Mononuclear cell (primary cell): ENCODE results near the gene LY6G6D. TPM values are rescaled to one million over a fixed set of nuclear protein-coding genes. Genes with fewer than 3 reads are reported as not detected.

Experiments used
- H3K27me3 ChIP-seq: 2 replicates; pipeline ENCODE4 v1.6.0; 2011; ENCODE audit warnings: low read length, control low read depth; ENCODE audit not compliant: insufficient read depth
- H3K4me1 ChIP-seq: 2 replicates; pipeline ENCODE4 v1.5.1; 2011; ENCODE audit warnings: mild to moderate bottlenecking, low read length, control low read depth; ENCODE audit not compliant: insufficient read depth
- H3K4me3 ChIP-seq: 2 replicates; pipeline ENCODE4 v1.5.1; 2011; ENCODE audit warnings: mild to moderate bottlenecking, low read length, moderate library complexity
- H3K9me3 ChIP-seq: 2 replicates; pipeline ENCODE4 v1.5.1; 2011; ENCODE audit warnings: low read depth, mild to moderate bottlenecking, control low read depth, low read length
- total RNA-seq: library from RNA; depleted of rRNA; stranded (reverse); fragments of >200 nt; gene quantifications from one replicate; pipeline ENCODE4 v1.2.3, GENCODE V29; 2012

Gene LY6G6D
- total RNA-seq, 1 donor: 1.0 TPM

- Histone ChIP-seq H3K4me1 (no peaks in the 10 kb centered on the region), H3K9me3 (no peaks in the 10 kb centered on the region), H3K4me3 (no peak overlapping the region)
These were observed 34.3 kb downstream of the LY6G6D start for GRCh38 chr6:31749301-31750036.

GRCh38 chr6:31750411-31751022 lies 35.4 kb downstream of the LY6G6D start:
- Histone ChIP-seq H3K4me3 (no peak overlapping the region), H3K27me3 (no peaks in the 10 kb centered on the region), H3K9me3 (no peaks in the 10 kb centered on the region), H3K4me1 (no peaks in the 10 kb centered on the region)

More at GRCh38 chr6:31749301-31750036, 34.3 kb downstream of the LY6G6D start:
- H3K27me3 ChIP-seq: no peaks in the 10 kb centered on the region

- Histone ChIP-seq H3K9me3 (no peaks in the 10 kb centered on the region), H3K4me3 (no peak overlapping the region), H3K27me3 (no peaks in the 10 kb centered on the region), H3K4me1 (no peaks in the 10 kb centered on the region)
These were observed 37.7 kb downstream of the LY6G6D start for GRCh38 chr6:31752739-31753319.

GRCh38 chr6:31758281-31758680 lies 43.1 kb downstream of the LY6G6D start:
- Histone ChIP-seq H3K27me3 (no peaks in the 10 kb centered on the region), H3K9me3 (no peaks in the 10 kb centered on the region), H3K4me3 (no peak overlapping the region), H3K4me1 (no peaks in the 10 kb centered on the region)

GRCh38 chr6:31760790-31761189 lies 45.6 kb downstream of the LY6G6D start:
- Histone ChIP-seq H3K4me3 (no peak overlapping the region), H3K27me3 (no peaks in the 10 kb centered on the region), H3K9me3 (no peaks in the 10 kb centered on the region), H3K4me1 (no peaks in the 10 kb centered on the region)

GRCh38 chr6:31761343-31761742 lies 46.2 kb downstream of the LY6G6D start:
- Histone ChIP-seq H3K9me3 (no peaks in the 10 kb centered on the region), H3K4me1 (no peaks in the 10 kb centered on the region), H3K27me3 (no peaks in the 10 kb centered on the region), H3K4me3 (no peak overlapping the region)

GRCh38 chr6:31762356-31762755 lies 47.2 kb downstream of the LY6G6D start, which contains the start of gene SAPCD1:
SAPCD1 (plus strand) TSS chr6:31762656; CDS start chr6:31763055, 399 bp downstream.
- Histone ChIP-seq H3K27me3 (no peaks in the 10 kb centered on the region), H3K4me3 (no peak within 1 kb of the TSS), H3K4me1 (no peaks in the 10 kb centered on the region), H3K9me3 (no peaks in the 10 kb centered on the region)

- H3K4me1 ChIP-seq: peaks cover 3% of the 10 kb centered on the region
- no peaks in the 10 kb centered on the region for H3K9me3 ChIP-seq
- no peaks in the 10 kb centered on the region for H3K27me3 ChIP-seq
- H3K4me3 ChIP-seq: no peak overlapping the region
These were observed 47.9 kb downstream of the LY6G6D start for GRCh38 chr6:31762878-31763618.

- no peaks in the 10 kb centered on the region for H3K9me3 ChIP-seq
- H3K27me3 ChIP-seq: no peaks in the 10 kb centered on the region
- H3K4me3 ChIP-seq: no peak overlapping the region
- H3K4me1 ChIP-seq: peaks cover 9% of the 10 kb centered on the region
These were observed 48.4 kb downstream of the LY6G6D start for GRCh38 chr6:31763619-31763940.

GRCh38 chr6:31764198-31764597 lies 49.0 kb downstream of the LY6G6D start:
- Histone ChIP-seq H3K9me3 (no peaks in the 10 kb centered on the region), H3K27me3 (no peaks in the 10 kb centered on the region), H3K4me1 (peaks cover 15% of the 10 kb centered on the region), H3K4me3 (no peak overlapping the region)

- no peaks in the 10 kb centered on the region for H3K9me3 ChIP-seq
- peaks cover 20% of the 10 kb centered on the region for H3K4me1 ChIP-seq
- H3K4me3 ChIP-seq: no peak overlapping the region
- H3K27me3 ChIP-seq: no peaks in the 10 kb centered on the region
These were observed 50.4 kb downstream of the LY6G6D start for GRCh38 chr6:31765559-31765909.

- peaks cover 20% of the 10 kb centered on the region for H3K4me1 ChIP-seq
- no peaks in the 10 kb centered on the region for H3K9me3 ChIP-seq
- no peak overlapping the region for H3K4me3 ChIP-seq
- no peaks in the 10 kb centered on the region for H3K27me3 ChIP-seq
These were observed 51.0 kb downstream of the LY6G6D start for GRCh38 chr6:31765910-31766794.

GRCh38 chr6:31767096-31767645 lies 52.0 kb downstream of the LY6G6D start:
- peaks cover 22% of the 10 kb centered on the region for H3K4me1 ChIP-seq
- H3K9me3 ChIP-seq: no peaks in the 10 kb centered on the region
- no peak overlapping the region for H3K4me3 ChIP-seq
- H3K27me3 ChIP-seq: no peaks in the 10 kb centered on the region
